ENCODE data around the gene BPI.
"Not testable (repeated sequence)": the region's sequence is repeated elsewhere in the genome, so short reads cannot be mapped to it uniquely, and the experiment has no call there.

BPI gene

DNA sequence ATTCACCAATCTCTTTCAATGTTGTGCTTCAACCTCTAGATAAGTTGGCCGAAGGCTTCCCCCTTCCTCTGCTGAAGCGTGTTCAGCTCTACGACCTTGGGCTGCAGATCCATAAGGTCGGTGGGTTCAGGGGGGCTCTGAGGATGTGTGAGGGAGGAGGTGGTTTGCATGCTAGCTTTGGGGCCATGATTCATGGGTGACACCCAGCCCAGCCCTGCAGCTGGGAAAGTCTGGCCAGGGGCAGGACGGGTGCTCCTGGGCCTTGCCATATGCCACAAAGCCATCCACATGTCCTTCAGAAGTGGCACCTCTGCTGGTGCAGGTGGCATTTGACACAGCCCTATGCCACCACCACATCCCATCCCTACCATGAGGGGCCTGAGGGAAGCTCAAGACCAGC lies 69.9 kb downstream of the BPI start:
- no peak for DNase-seq

DNA sequence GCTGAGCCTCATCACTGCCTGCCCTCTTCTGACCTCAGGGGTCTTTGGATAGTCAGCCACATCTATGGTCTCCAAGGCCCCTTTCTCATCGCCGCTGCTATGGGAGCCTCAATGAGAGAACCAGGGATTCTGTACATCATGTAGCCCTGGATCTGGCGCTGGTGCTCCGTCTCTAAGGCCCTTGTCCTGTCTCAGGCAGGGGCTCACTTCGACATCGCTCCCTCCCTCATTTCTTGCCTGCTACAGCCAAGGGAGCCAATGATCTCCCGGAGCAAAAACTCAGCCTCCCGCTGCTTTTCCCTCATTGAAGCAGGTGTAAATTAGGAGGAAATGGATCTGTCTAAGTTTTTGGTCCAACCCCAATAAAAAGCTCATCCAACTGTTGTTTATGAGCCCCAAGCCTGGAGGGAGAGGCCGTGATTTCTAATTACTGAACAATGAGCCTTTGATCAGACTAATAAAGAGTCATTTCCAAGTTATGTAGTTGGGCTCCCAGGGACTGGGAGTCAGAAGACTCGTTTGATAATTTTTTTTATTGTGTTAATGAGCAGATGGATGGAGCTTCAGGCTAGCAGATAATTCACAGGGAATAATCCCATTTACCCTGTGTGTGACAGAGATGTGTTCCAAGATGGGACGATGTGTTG lies 73.2 kb downstream of the BPI start:
- DNase-seq, result no peak

DNA sequence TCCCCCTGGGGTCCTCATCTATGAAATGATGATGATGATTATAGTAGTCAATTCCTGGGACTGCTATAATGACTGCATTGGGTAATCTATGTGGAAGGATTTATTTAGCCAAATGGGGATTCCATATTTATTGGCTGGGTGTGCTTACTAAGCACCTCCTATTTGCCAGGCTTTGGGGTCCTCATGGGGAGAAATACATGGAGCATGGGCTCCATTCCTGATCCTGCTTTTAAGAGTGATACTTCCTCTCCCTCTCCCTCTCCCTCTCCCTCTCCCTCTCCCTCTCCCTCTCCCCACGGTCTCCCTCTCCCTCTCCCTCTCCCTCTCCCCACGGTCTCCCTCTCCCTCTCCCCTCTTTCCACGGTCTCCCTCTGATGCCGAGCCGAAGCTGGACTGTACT lies 73.9 kb downstream of the BPI start:
- DNase-seq, result not testable (repeated sequence)

DNA sequence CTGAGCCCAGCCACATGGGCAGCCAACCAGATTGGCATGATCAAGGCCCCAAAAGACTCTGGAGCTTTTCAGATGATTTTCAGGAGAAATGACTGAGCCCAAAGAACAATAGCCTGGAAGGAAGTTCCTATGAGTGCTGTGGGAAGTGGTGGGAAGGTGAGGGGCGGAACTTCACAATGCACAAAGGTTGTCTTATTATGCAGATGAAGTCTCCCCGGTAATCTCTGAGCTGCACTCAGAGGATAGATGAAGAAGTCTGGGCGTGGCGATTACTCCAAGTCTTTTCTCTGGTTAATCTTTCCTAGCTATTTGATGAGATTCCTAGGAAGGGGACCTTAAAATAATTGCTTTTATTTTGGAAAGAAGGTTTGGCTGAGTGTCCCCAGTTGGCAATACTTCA lies 79.2 kb downstream of the BPI start:
- no peak for DNase-seq

DNA sequence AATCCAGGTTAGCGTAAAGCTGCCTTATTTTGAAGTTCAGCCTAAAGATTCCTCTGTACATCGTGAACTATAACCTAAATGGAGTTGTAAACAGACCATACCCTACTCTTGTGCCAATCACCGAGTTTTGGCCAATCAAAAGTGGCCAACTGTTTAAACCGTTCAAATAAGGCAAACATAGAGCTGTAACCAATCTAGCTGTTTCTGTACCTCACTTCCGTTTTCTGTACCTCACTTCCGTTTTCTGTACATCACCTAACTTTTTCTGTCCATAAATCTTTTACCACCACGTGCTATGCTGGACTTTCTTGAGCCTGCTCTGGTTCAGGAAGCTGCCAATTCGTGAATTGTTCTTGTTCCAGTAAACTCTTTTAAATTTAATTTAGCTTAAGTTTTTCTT lies 82.0 kb downstream of the BPI start:
- DNase-seq, result no peak

DNA sequence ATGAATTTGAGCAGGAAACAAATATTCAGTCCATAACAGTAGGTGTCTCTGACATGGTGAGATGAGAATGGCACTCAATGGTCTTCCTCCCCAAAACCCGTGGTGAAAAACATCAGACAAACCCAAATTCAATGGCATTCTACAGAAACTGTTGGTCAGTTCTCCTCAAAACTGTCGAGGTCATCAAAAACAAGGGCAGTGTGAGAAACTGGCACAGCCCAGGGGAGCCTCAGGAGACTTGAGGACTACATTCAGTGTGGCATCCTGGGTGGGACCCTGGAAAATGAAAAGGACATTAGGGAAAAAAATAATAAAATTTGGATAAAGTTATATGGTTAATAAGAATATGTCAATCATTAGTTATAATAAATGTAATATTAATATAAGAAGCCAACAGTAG lies 82.9 kb downstream of the BPI start:
- DNase-seq, result no peak

Data from NK-92 treated with Interleukin-12 subunit alpha and Interleukin-12 subunit beta, amount 100 ng/mL, for 24 hours (cell line).